GM12892 (cell line): Measurements from ENCODE around the gene FAM177B.

ENCODE experiments used
- POLR2A ChIP-seq: IDR thresholded peaks from 2 replicates; pipeline ENCODE4 v1.6.1; 2011; ENCODE audit warnings: low read depth, low read length, control low read depth
- POLR2AphosphoS5 ChIP-seq: IDR thresholded peaks from 2 replicates; pipeline ENCODE4 v1.6.1; 2011; ENCODE audit warnings: low read depth, low read length, control low read depth
- TAF1 ChIP-seq: IDR thresholded peaks from 2 replicates; pipeline ENCODE4 v1.6.1; 2011; ENCODE audit warnings: low read depth, mild to moderate bottlenecking, control low read depth, low read length, borderline replicate concordance

GRCh38 chr1:222736470-222736869 is 532 bp upstream of the FAM177B start:
- TF ChIP-seq POLR2A (no peak), POLR2AphosphoS5 (no peak), TAF1 (no peak)
